Ishikawa (cell line): ENCODE measurements around the gene PRR12.

Experiments used
- CEBPB ChIP-seq: IDR thresholded peaks from 2 replicates; pipeline ENCODE4 v1.6.1; 2012
- CREB1 ChIP-seq: IDR thresholded peaks from 2 replicates; pipeline ENCODE4 v1.6.1; 2012; ENCODE audit warnings: low read depth
- EGR1 ChIP-seq: IDR thresholded peaks from 2 replicates; pipeline ENCODE4 v1.6.1; 2012
- EP300 ChIP-seq: IDR thresholded peaks from 2 replicates; pipeline ENCODE4 v1.6.1; 2012; ENCODE audit warnings: borderline replicate concordance
- FOXM1 ChIP-seq: IDR thresholded peaks from 2 replicates; pipeline ENCODE4 v1.6.1; 2012; ENCODE audit warnings: low read depth, borderline replicate concordance
- NFIC ChIP-seq: IDR thresholded peaks from 2 replicates; pipeline ENCODE4 v1.6.1; 2012
- RAD21 ChIP-seq: IDR thresholded peaks from 2 replicates; pipeline ENCODE4 v1.6.1; 2012; ENCODE audit warnings: low read depth
- TAF1 ChIP-seq: IDR thresholded peaks from 2 replicates; pipeline ENCODE4 v1.6.1; 2012; ENCODE audit warnings: low read depth, mild to moderate bottlenecking
- TCF12 ChIP-seq: IDR thresholded peaks from 2 replicates; pipeline ENCODE4 v1.6.1; 2012; ENCODE audit warnings: low read depth
- TEAD4 ChIP-seq: IDR thresholded peaks from 2 replicates; pipeline ENCODE4 v1.6.1; 2012
- YY1 ChIP-seq: IDR thresholded peaks from 2 replicates; pipeline ENCODE4 v1.6.1; 2012; ENCODE audit warnings: low read depth
- ZBTB7A ChIP-seq: IDR thresholded peaks from 2 replicates; pipeline ENCODE4 v1.6.1; 2012; ENCODE audit warnings: low read depth
- TF ChIP-seq, protein P1 (sequence below): IDR thresholded peaks from 2 replicates; pipeline ENCODE4 v1.6.1; 2012; ENCODE audit warnings: low read depth, mild to moderate bottlenecking
- TF ChIP-seq, protein P2 (sequence below): IDR thresholded peaks from 2 replicates; pipeline ENCODE4 v1.6.1; 2012
- TF ChIP-seq, protein P3 (sequence below): IDR thresholded peaks from 2 replicates; pipeline ENCODE4 v1.6.1; 2012

PRR12 gene

DNA sequence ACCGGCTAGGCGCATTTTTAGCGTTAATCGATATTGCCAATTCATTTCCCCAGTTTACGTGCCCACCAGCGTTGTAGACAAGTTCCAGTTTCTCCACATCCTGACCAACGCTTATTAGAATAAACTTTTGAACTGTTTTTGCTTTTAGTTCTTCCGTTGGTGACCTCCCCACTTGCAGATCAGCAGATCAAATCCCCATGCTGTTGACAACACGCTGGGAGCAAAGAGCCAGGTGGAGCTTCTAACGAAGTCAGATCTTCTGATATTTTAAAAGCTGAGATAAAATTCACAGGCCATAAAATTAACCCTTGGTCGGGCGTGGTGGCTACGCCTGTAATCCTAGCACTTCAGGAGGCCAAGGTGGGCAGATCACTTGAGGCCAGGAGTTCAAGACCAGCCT is 41.9 kb upstream of the PRR12 start:
- TF ChIP-seq TAF1 (no peak), CREB1 (no peak), RAD21 (no peak), CEBPB (no peak), TEAD4 (no peak), NFIC (no peak), YY1 (no peak), TCF12 (no peak), EP300 (no peak), FOXM1 (no peak)
- TF ChIP-seq, protein P1, sequence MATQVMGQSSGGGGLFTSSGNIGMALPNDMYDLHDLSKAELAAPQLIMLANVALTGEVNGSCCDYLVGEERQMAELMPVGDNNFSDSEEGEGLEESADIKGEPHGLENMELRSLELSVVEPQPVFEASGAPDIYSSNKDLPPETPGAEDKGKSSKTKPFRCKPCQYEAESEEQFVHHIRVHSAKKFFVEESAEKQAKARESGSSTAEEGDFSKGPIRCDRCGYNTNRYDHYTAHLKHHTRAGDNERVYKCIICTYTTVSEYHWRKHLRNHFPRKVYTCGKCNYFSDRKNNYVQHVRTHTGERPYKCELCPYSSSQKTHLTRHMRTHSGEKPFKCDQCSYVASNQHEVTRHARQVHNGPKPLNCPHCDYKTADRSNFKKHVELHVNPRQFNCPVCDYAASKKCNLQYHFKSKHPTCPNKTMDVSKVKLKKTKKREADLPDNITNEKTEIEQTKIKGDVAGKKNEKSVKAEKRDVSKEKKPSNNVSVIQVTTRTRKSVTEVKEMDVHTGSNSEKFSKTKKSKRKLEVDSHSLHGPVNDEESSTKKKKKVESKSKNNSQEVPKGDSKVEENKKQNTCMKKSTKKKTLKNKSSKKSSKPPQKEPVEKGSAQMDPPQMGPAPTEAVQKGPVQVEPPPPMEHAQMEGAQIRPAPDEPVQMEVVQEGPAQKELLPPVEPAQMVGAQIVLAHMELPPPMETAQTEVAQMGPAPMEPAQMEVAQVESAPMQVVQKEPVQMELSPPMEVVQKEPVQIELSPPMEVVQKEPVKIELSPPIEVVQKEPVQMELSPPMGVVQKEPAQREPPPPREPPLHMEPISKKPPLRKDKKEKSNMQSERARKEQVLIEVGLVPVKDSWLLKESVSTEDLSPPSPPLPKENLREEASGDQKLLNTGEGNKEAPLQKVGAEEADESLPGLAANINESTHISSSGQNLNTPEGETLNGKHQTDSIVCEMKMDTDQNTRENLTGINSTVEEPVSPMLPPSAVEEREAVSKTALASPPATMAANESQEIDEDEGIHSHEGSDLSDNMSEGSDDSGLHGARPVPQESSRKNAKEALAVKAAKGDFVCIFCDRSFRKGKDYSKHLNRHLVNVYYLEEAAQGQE: no peak
- TF ChIP-seq, protein P2, sequence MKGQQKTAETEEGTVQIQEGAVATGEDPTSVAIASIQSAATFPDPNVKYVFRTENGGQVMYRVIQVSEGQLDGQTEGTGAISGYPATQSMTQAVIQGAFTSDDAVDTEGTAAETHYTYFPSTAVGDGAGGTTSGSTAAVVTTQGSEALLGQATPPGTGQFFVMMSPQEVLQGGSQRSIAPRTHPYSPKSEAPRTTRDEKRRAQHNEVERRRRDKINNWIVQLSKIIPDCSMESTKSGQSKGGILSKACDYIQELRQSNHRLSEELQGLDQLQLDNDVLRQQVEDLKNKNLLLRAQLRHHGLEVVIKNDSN: no peak
- TF ChIP-seq, protein P3, sequence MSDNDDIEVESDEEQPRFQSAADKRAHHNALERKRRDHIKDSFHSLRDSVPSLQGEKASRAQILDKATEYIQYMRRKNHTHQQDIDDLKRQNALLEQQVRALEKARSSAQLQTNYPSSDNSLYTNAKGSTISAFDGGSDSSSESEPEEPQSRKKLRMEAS: no peak

DNA sequence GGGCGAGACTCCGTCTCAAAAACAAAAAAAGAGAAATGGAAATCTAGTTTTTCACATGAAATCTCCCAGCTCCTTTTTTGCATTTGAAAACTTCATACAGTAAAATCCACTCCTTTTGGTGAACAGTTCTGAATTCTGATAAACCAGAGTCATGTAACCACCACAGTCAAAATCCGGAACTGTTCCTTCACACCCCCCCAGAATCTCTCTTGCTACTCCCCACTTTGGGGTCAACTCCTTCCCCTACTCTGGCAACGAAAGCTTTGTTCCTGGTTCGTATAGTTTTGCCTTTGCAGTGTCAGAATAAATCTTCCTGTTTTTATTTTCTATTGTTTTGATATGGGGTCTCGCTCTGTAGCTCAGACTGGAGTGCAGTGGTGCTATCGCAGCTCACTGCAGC is 39.5 kb upstream of the PRR12 start:
- TF ChIP-seq TCF12: no peak
- no peak for TF ChIP-seq NFIC

DNA sequence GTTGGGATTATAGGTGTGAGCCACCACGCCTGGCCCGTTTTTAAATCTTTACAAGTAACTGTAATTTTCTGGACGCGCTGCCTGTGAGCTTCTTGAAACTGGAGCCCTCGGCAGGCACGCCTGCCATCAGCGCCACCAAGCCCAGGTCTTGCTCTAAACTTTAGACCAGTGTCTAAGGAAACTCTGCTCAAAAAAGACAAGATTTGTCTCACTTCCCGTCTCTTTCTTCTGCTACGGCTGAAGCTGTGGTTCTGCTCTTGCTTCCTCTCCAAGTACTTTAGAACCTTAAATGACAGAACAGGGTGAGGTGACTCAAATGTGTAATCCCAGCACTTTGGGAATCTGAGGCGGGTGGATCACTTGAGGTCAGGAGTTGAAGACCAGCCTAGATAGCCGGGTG is 38.2 kb upstream of the PRR12 start:
- TF ChIP-seq CEBPB (no peak), TAF1 (no peak), EGR1 (no peak), TEAD4 (no peak), EP300 (no peak), YY1 (no peak), RAD21 (no peak)
- TF ChIP-seq, protein P3: no peak
- TF ChIP-seq, protein P1: no peak
- TF ChIP-seq, protein P2: no peak

DNA sequence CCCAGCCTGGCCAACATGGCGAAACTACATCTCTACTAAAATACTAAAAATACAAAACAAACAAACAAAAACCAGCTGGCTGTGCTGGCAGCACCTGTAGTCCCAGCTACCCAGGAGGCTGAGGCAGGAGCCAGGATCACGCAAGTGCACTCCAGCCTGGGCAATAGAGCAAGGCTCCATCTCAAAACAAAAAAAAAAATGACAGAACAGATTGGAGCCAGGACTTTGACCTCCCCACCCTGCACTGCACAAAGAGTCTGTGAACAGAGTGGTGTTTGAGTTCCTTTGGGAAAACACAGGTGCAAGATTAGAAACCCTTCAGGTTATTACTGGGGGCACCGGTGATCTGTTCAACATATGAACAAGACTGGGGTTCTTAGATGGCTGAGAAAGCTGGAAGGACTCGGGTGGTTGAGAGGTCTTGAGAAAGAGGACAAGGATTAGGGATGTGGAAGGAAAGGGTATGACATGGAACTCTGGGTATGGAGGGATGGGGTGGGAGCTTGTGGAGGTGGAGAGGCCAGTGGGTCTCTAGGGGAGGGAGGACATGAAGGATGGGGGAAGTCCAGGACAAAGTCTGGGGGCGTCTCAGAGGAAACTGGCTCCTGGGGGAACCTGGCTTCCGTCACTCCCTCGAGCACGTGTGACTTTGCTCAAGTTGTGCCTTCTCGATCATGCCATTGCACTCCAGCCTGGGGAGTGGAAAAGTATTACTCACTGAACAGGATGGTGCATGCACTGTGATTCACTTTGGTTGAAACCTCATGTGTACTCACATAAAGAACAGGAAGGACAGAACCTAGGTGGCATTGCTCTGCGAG is 37.3 kb upstream of the PRR12 start:
- no peak for TF ChIP-seq CREB1
- TF ChIP-seq, protein P1: no peak
- TF ChIP-seq EP300: no peak
- TF ChIP-seq EGR1: no peak
- TF ChIP-seq FOXM1: no peak
- TF ChIP-seq CEBPB: no peak
- TF ChIP-seq TCF12: no peak
- no peak for TF ChIP-seq RAD21
- TF ChIP-seq, protein P2: no peak
- TF ChIP-seq ZBTB7A: no peak
- TF ChIP-seq TEAD4: no peak
- TF ChIP-seq YY1: no peak
- TF ChIP-seq TAF1: no peak
- no peak for TF ChIP-seq NFIC
- TF ChIP-seq, protein P3: no peak
